ENCODE results near the gene ADRB1. TPM values are rescaled to one million over a fixed set of nuclear protein-coding genes. Genes with fewer than 3 reads are reported as not detected.

ADRB1 gene
- total and polyA plus RNA-seq, 2 of the 4 experiments (the other 2 are of a cell fraction), result not detected

GRCh38 chr10:114052255-114052654 is 8.6 kb downstream of the ADRB1 start:
- H3K4me1 ChIP-seq (ENCODE audit: control insufficient read depth, insufficient read depth, low read length), result no peaks in the 10 kb centered on the region
- ChIA-PET POLR2A (ENCODE audit: unreplicated experiment) (no interaction called here), CTCF (no interaction called here)
- no peaks in the 10 kb centered on the region for H3K36me3 ChIP-seq (ENCODE audit: control insufficient read depth, insufficient read depth, low read length)
- no peaks in the 10 kb centered on the region for H3K9me3 ChIP-seq (ENCODE audit: control insufficient read depth, insufficient read depth, low read length)
- H3K27me3 ChIP-seq (ENCODE audit: control insufficient read depth, insufficient read depth, low read length), result peaks cover 12% of the 10 kb centered on the region
- H2AK9ac ChIP-seq (replicated peaks; ENCODE audit: low read depth, low read length, poor library complexity), result no peak overlapping the region
- no CpG with 5 or more reads among the region's 1 CpG for WGBS, 2 experiments (ENCODE audit: extremely low coverage in 2 of 2, insufficient read length in 1 of 2)
- H3K9me1 ChIP-seq (ENCODE audit: insufficient read depth, low read length), result no peaks in the 10 kb centered on the region
- BruUV-seq (replicated peaks), result no TSS peak
- H4K91ac ChIP-seq (ENCODE audit: insufficient read depth, low read depth, low read length), result no peak overlapping the region
- no peak overlapping the region for H3K4me2 ChIP-seq (ENCODE audit: low read depth, low read length)
- no peak overlapping the region for H3K4ac ChIP-seq (ENCODE audit: low read depth, low read length)
- no peak overlapping the region for H3K23ac ChIP-seq (ENCODE audit: low read depth, low read length)
- TF ChIP-seq, protein P1, sequence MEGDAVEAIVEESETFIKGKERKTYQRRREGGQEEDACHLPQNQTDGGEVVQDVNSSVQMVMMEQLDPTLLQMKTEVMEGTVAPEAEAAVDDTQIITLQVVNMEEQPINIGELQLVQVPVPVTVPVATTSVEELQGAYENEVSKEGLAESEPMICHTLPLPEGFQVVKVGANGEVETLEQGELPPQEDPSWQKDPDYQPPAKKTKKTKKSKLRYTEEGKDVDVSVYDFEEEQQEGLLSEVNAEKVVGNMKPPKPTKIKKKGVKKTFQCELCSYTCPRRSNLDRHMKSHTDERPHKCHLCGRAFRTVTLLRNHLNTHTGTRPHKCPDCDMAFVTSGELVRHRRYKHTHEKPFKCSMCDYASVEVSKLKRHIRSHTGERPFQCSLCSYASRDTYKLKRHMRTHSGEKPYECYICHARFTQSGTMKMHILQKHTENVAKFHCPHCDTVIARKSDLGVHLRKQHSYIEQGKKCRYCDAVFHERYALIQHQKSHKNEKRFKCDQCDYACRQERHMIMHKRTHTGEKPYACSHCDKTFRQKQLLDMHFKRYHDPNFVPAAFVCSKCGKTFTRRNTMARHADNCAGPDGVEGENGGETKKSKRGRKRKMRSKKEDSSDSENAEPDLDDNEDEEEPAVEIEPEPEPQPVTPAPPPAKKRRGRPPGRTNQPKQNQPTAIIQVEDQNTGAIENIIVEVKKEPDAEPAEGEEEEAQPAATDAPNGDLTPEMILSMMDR (conservative IDR thresholded peaks at IDR 0.05; ENCODE audit: low read depth, low read length), result no peak
- TF ChIP-seq POLR2A (IDR thresholded peaks at IDR 0.05; ENCODE audit: low read depth, low read length), result no peak
- TF ChIP-seq MAFK (IDR thresholded peaks at IDR 0.05; ENCODE audit: low read depth, low read length), result no peak
- TF ChIP-seq SMC3 (IDR thresholded peaks at IDR 0.05; ENCODE audit: low read depth, low read length), result no peak
- no peak for TF ChIP-seq BHLHE40 (IDR thresholded peaks at IDR 0.05; ENCODE audit: low read depth, low read length)
- no peak for TF ChIP-seq RAD21 (IDR thresholded peaks at IDR 0.05; ENCODE audit: low read length)
- TF ChIP-seq CHD1 (IDR thresholded peaks at IDR 0.05; ENCODE audit: low read depth, low read length), result no peak
- TF ChIP-seq MAZ (IDR thresholded peaks at IDR 0.05; ENCODE audit: borderline replicate concordance, low read depth, low read length), result no peak
- no peak for TF ChIP-seq CEBPB (IDR thresholded peaks at IDR 0.05; ENCODE audit: low read depth, low read length)
- no peak for TF ChIP-seq RFX5 (IDR thresholded peaks at IDR 0.05; ENCODE audit: low read depth, low read length)
- TF ChIP-seq RCOR1 (IDR thresholded peaks at IDR 0.05; ENCODE audit: insufficient replicate concordance, low read length), result no peak
- TF ChIP-seq USF2 (IDR thresholded peaks at IDR 0.05; ENCODE audit: low read depth, low read length), result no peak
- TF ChIP-seq NFE2L2 (IDR thresholded peaks at IDR 0.05; ENCODE audit: low read depth, low read length), result no peak
- no peak for TF ChIP-seq ELK1 (IDR thresholded peaks at IDR 0.05; ENCODE audit: borderline replicate concordance, low read depth, low read length)
- TF ChIP-seq FOS (IDR thresholded peaks at IDR 0.05; ENCODE audit: low read depth, low read length), result no peak
- no peak for TF ChIP-seq MXI1 (IDR thresholded peaks at IDR 0.05; ENCODE audit: borderline replicate concordance, low read depth, low read length)
- no peak overlapping the region for H2BK120ac ChIP-seq (ENCODE audit: low read depth, low read length)
- H3K27ac ChIP-seq (ENCODE audit: insufficient read depth, low read length), result no peak overlapping the region
- H3K56ac ChIP-seq (ENCODE audit: extremely low read depth, insufficient read depth, low read length), result no peak overlapping the region
- dilution Hi-C loops (cut with HindIII; ENCODE audit: low sequenced_read_pairs, unreplicated experiment) (no loop called here), in situ Hi-C loops (cut with MboI; ENCODE audit: low sequenced_read_pairs) (no loop called here), intact Hi-C loops (cut with micrococcal nuclease) (no loop called here)
- no peak overlapping the region for H4K8ac ChIP-seq (ENCODE audit: low read depth in 2 of 2, low read length in 2 of 2)
- H4K5ac ChIP-seq (ENCODE audit: low read depth, low read length), result no peak overlapping the region
- H2BK5ac ChIP-seq (ENCODE audit: low read depth, low read length, poor library complexity, severe bottlenecking), result no peak overlapping the region
- H3K79me1 ChIP-seq (ENCODE audit: low read depth in 1 of 2, low read length in 2 of 2), result no peaks in the 10 kb centered on the region
- DNase-seq, result no peak
- H2BK20ac ChIP-seq (ENCODE audit: low read depth, low read length), result no peak overlapping the region
- H3K14ac ChIP-seq (replicated peaks; ENCODE audit: low read depth, low read length), result no peak overlapping the region
- no peak overlapping the region for H2BK15ac ChIP-seq (ENCODE audit: low read depth, low read length)
- no peak for ATAC-seq (ENCODE audit: low read depth)
- no peak overlapping the region for H3K9ac ChIP-seq (ENCODE audit: low read depth, low read length)
- no peak overlapping the region for H2AFZ ChIP-seq (replicated peaks; ENCODE audit: low read length, poor library complexity)
- H2AK5ac ChIP-seq (ENCODE audit: low read depth, low read length), result no peak overlapping the region
- no peak overlapping the region for H3K4me3 ChIP-seq (ENCODE audit: insufficient read depth, low read depth, low read length)
- no peaks in the 10 kb centered on the region for H4K20me1 ChIP-seq (ENCODE audit: insufficient read depth, low read length)
- no peak overlapping the region for H3K18ac ChIP-seq (ENCODE audit: low read depth, low read length)
